Activated CD4-positive, alpha-beta T cell treated with anti-CD3 and anti-CD28 coated beads, Interleukin-2, amount 50 U/mL, for 48 hours (primary cell): ENCODE results near the gene ZDHHC1.
"Not testable (repeated sequence)": the region's sequence is repeated elsewhere in the genome, so short reads cannot be mapped to it uniquely, and the experiment has no call there.

Source experiments
- DNase-seq, 2 experiments: peaks; one replicate each; pipeline ENCODE4 v3.0.0-alpha.2; 2020

ZDHHC1 gene

GRCh38 chr16:67392301-67393059, 23.8 kb downstream of the ZDHHC1 start:
- DNase-seq, result no peak

GRCh38 chr16:67391424-67392300, 24.6 kb downstream of the ZDHHC1 start:
- DNase-seq, result no peak

GRCh38 chr16:67390816-67391423, 25.4 kb downstream of the ZDHHC1 start:
- no peak for DNase-seq

- no peak for DNase-seq
These were observed 26.1 kb downstream of the ZDHHC1 start for GRCh38 chr16:67389911-67390815.

GRCh38 chr16:67388591-67388990, 27.7 kb downstream of the ZDHHC1 start:
- DNase-seq, result no peak

- DNase-seq, result no peak
These were observed 28.1 kb downstream of the ZDHHC1 start for GRCh38 chr16:67388191-67388590.

GRCh38 chr16:67387479-67388079, 28.7 kb downstream of the ZDHHC1 start:
- no peak for DNase-seq

- DNase-seq, result no peak
These were observed 29.3 kb downstream of the ZDHHC1 start for GRCh38 chr16:67386861-67387455.

GRCh38 chr16:67384778-67385510, 31.3 kb downstream of the ZDHHC1 start:
- no peak for DNase-seq

- DNase-seq, result no peak
These were observed 33.0 kb downstream of the ZDHHC1 start for GRCh38 chr16:67383284-67383683.

GRCh38 chr16:67378642-67379041, 37.6 kb downstream of the ZDHHC1 start:
- DNase-seq, result no peak

GRCh38 chr16:67376012-67376411, 40.3 kb downstream of the ZDHHC1 start:
- DNase-seq, result not testable (repeated sequence)

GRCh38 chr16:67372664-67373063, 43.6 kb downstream of the ZDHHC1 start:
- DNase-seq, result no peak

GRCh38 chr16:67370661-67371060, 45.6 kb downstream of the ZDHHC1 start:
- no peak for DNase-seq

GRCh38 chr16:67364600-67365235, 51.6 kb downstream of the ZDHHC1 start:
- DNase-seq, result no peak

GRCh38 chr16:67361038-67361437, 55.2 kb downstream of the ZDHHC1 start:
- DNase-seq, result no peak

GRCh38 chr16:67359540-67360269, 56.6 kb downstream of the ZDHHC1 start:
- DNase-seq, result not testable (repeated sequence)

GRCh38 chr16:67357561-67357960, 58.7 kb downstream of the ZDHHC1 start:
- DNase-seq, result no peak

GRCh38 chr16:67356396-67356795, 59.9 kb downstream of the ZDHHC1 start:
- DNase-seq, result no peak

GRCh38 chr16:67352463-67352862, 63.8 kb downstream of the ZDHHC1 start:
- DNase-seq, result not testable (repeated sequence)
